Mammary epithelial cell (primary cell): ENCODE measurements around the gene MAD1L1.

ENCODE experiments used
- EZH2 ChIP-seq: IDR thresholded peaks from 2 replicates; pipeline ENCODE4 v1.6.1; 2012; ENCODE audit warnings: low read length, inconsistent platforms, borderline replicate concordance
- TF ChIP-seq, protein P1 (sequence below), 2 donors: IDR thresholded peaks in 1 of 2; conservative IDR thresholded peaks in 1 of 2; 2 replicates each; pipeline ENCODE4 v1.5.1; 2011 to 2012; ENCODE audit warnings: inconsistent platforms in 2 of 2, low read length in 2 of 2, mild to moderate bottlenecking in 2 of 2, control low read depth in 1 of 2, low read depth in 1 of 2; ENCODE audit not compliant: insufficient read depth in 1 of 2; ENCODE audit errors: extremely low read depth in 1 of 2

DNA sequence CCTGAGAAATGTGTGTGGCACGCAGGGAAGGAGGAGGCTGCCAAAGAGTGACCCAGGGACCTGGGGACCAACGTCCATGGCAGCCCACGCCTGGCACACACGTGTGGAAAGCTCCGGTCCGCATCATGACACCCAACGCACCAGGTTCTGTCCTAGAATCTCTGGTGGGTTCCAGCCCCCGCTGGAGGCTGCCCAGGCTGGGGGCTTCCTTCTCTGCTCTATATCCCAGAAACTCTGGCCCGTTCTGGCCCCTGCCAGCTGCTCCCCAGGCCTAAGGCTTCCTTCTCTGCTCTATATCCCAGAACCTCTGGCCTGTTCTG lies 300.8 kb downstream of the MAD1L1 start:
- no peak for TF ChIP-seq EZH2
- TF ChIP-seq, protein P1, sequence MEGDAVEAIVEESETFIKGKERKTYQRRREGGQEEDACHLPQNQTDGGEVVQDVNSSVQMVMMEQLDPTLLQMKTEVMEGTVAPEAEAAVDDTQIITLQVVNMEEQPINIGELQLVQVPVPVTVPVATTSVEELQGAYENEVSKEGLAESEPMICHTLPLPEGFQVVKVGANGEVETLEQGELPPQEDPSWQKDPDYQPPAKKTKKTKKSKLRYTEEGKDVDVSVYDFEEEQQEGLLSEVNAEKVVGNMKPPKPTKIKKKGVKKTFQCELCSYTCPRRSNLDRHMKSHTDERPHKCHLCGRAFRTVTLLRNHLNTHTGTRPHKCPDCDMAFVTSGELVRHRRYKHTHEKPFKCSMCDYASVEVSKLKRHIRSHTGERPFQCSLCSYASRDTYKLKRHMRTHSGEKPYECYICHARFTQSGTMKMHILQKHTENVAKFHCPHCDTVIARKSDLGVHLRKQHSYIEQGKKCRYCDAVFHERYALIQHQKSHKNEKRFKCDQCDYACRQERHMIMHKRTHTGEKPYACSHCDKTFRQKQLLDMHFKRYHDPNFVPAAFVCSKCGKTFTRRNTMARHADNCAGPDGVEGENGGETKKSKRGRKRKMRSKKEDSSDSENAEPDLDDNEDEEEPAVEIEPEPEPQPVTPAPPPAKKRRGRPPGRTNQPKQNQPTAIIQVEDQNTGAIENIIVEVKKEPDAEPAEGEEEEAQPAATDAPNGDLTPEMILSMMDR (conservative IDR thresholded peaks at IDR 0.05 in 1 of 2, IDR thresholded peaks at IDR 0.05 in 1 of 2; ENCODE audit: extremely low read depth in 1 of 2, insufficient read depth in 1 of 2, low read depth in 1 of 2, low read length in 2 of 2), result no peak
